ENCODE data around the gene NOL12.

DNA sequence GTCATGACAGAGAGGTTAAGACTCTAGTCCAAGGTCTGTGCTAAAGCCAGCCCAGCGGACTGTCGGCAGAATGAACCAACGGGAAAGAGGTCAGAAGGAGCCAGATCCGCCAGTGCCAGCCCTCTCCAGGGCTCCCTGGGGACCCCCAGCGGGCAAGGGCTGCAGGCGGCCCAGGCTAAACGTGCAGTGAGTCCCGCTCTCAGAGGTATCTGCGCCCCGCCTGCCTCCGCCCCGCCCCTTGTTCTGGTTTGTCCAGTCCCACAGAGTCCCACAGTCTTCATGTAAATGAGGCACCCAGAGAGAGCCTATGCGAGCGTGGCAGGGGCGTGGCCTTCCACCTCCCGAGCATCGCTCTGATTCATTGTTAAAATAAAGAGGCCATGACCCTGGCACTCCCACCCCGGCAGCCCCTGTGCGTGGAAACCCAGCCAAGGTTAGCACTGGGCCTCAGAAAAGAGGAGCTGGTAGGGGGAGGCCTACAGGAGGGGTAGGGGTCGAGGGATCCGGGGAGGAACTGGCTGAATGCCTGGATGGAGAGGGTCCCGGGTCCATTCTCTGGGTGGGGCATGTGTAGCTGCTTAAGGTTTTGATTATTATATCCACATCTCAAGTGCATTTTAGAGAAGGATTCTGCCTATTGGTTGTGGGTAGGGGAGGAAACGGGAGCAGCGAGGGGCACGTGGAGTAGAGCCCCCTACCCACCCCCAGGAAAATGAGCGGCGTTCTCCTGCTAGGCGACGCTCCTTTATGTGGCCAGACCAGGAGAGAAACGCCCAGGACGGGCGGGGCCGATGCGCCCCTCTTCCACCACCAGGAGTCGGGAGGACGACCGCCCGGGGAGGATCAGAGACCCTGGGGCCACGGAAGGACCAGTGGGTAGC, 10.8 kb downstream of the NOL12 start, which contains the start of gene TRIOBP:
- TF ChIP-seq, protein P1, sequence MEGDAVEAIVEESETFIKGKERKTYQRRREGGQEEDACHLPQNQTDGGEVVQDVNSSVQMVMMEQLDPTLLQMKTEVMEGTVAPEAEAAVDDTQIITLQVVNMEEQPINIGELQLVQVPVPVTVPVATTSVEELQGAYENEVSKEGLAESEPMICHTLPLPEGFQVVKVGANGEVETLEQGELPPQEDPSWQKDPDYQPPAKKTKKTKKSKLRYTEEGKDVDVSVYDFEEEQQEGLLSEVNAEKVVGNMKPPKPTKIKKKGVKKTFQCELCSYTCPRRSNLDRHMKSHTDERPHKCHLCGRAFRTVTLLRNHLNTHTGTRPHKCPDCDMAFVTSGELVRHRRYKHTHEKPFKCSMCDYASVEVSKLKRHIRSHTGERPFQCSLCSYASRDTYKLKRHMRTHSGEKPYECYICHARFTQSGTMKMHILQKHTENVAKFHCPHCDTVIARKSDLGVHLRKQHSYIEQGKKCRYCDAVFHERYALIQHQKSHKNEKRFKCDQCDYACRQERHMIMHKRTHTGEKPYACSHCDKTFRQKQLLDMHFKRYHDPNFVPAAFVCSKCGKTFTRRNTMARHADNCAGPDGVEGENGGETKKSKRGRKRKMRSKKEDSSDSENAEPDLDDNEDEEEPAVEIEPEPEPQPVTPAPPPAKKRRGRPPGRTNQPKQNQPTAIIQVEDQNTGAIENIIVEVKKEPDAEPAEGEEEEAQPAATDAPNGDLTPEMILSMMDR (IDR thresholded peaks at IDR 0.05): peak; percentile 86
- TF ChIP-seq ZFX (IDR thresholded peaks at IDR 0.05; ENCODE audit: borderline replicate concordance): no peak

Measured in 22Rv1 (cell line).